ENCODE measurements around the gene AIG1.

DNA sequence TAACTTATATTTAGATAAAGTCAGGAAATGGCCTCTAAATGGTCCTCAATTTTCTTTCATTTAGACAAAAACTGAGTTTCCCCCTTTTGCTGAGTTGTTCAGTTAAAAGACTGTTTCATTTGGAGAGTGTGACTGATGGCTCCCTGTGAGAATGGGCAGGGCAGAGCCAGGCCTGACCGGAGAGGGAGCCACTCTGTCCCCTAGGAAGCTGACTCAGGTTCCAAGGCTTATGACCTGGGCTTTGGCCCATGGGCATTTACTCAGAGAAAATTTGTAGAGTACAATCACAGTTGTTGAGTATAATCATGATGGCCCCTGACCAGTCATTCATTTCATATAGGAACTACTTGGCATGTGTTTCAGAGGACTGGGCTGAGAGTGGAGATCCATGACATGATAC lies 37.0 kb upstream of the AIG1 start:
- TF ChIP-seq POLR2A (IDR thresholded peaks at IDR 0.05; ENCODE audit: low read depth, low read length), result no peak
- TF ChIP-seq POLR2AphosphoS5 (IDR thresholded peaks at IDR 0.05; ENCODE audit: low read depth, low read length), result no peak
- TF ChIP-seq TAF1 (IDR thresholded peaks at IDR 0.05; ENCODE audit: borderline replicate concordance, low read depth, low read length), result no peak

All from GM12892 (cell line).